ENCODE measurements around the gene PIM2.

The PIM2 gene

DNA sequence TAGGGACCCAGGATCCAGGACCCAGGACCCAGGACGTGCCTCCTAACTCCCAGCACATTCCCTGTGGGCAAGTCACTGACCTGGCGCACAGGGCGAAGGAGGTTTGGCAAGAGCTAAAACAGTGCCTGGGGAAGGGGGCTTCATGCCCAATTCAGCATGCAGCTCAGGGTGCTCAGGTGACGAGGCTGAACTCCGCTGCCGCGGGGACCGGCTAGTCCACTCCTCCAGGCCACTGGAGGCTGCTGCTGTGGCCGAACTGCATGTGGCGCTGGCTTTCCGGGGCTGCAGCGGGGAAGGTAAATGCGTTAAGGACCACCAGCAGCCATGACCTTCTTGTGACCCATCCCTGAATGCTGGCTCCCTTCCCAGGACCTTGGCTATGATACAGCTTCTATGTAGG lies 4.9 kb upstream of the PIM2 start:
- no peak overlapping the region for H3K4me3 ChIP-seq (ENCODE audit: control insufficient read depth, low read depth, low read length)
- no peak for DNase-seq (ENCODE audit: low read depth)
- TF ChIP-seq, protein P1, sequence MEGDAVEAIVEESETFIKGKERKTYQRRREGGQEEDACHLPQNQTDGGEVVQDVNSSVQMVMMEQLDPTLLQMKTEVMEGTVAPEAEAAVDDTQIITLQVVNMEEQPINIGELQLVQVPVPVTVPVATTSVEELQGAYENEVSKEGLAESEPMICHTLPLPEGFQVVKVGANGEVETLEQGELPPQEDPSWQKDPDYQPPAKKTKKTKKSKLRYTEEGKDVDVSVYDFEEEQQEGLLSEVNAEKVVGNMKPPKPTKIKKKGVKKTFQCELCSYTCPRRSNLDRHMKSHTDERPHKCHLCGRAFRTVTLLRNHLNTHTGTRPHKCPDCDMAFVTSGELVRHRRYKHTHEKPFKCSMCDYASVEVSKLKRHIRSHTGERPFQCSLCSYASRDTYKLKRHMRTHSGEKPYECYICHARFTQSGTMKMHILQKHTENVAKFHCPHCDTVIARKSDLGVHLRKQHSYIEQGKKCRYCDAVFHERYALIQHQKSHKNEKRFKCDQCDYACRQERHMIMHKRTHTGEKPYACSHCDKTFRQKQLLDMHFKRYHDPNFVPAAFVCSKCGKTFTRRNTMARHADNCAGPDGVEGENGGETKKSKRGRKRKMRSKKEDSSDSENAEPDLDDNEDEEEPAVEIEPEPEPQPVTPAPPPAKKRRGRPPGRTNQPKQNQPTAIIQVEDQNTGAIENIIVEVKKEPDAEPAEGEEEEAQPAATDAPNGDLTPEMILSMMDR (IDR thresholded peaks at IDR 0.05; ENCODE audit: control insufficient read depth, insufficient read depth, low read depth, low read length, missing control alignments) = no peak

DNA sequence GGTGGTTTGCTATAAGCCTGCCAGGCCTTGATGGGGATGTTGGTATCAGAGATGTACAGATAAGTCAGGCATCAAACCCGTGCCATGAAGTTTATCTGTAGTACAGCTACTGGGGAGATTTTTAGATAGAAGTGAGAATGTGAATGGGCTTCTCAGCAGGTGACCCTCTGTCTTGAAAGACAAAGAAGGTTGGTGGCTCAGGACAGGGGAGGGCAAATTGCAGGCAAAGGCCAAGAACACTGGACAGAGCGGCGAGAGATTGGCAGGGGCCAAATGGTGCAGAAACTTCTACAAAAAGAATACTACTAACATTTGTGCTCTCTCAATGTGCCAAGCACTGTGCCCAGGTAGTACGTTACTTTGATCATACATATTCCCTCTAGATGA lies 1.9 kb upstream of the PIM2 start:
- no peak overlapping the region for H3K4me3 ChIP-seq (ENCODE audit: control insufficient read depth, low read depth, low read length)
- DNase-seq (ENCODE audit: low read depth) = no peak
- TF ChIP-seq, protein P1 (IDR thresholded peaks at IDR 0.05; ENCODE audit: control insufficient read depth, insufficient read depth, low read depth, low read length, missing control alignments) = no peak

DNA sequence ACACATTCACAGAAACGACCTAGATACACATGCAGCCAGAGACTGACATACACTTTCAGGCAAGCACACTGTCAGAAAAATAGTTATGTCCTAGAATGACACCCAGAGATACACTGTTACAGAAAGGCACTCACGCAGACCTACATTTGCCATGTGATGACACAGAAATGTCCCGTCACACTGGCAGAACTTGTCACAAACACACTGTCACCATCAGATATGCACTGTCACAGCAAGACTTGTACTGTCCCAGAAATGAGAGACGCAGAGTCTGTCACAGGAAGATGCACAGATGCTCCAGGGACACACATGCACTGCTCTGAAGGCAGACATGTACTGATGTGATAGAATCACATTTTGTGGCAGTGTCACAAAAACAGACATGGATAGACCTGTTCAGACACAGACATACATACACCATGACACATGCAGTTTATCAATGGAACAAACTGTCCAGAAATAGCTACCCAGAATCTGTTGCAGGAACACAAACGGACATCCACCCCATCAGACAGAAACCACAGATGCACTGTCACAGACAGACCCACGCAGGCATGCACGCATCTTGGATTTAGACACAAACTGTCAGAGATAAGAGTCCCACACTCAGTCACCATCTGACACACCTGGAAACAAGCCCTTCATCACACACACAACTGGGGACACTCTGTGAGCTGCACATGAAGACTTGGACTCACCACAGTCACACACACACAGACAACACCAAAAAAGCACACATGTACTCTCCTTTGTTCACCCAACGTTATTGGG lies 1.3 kb upstream of the PIM2 start:
- DNase-seq (ENCODE audit: low read depth) = no peak
- H3K4me3 ChIP-seq (ENCODE audit: control insufficient read depth, low read depth, low read length) = no peak overlapping the region
- TF ChIP-seq, protein P1 (IDR thresholded peaks at IDR 0.05; ENCODE audit: control insufficient read depth, insufficient read depth, low read depth, low read length, missing control alignments) = no peak

DNA sequence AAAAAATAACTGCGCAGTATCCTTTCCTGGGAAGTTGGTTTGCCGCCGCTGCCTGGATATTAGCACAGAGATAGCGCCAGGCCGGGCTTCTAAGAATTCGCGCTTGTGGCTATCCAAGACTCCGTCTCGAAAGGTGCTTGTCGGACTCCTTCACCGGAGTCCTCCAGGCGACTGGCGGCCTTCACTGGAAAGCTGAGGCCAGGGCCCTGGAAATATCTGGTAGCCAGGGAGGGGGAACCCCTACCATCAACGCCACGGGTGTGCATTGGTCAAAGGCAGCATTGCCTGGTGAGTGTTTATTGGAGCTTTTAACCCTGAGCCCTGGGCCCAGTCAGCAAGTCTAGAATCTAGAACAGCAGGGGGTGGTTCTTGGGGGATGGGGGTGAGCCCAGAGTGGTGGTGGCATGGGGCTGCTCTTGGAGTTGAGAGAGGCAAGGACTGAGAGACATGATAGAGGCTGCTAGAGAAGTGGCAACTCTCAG lies 577 bp upstream of the PIM2 start:
- TF ChIP-seq, protein P1 (IDR thresholded peaks at IDR 0.05; ENCODE audit: control insufficient read depth, insufficient read depth, low read depth, low read length, missing control alignments) = no peak
- H3K4me3 ChIP-seq (ENCODE audit: control insufficient read depth, low read depth, low read length) = no peak overlapping the region; the same call in 1 of the 2 replicates
- DNase-seq (ENCODE audit: low read depth) = no peak

DNA sequence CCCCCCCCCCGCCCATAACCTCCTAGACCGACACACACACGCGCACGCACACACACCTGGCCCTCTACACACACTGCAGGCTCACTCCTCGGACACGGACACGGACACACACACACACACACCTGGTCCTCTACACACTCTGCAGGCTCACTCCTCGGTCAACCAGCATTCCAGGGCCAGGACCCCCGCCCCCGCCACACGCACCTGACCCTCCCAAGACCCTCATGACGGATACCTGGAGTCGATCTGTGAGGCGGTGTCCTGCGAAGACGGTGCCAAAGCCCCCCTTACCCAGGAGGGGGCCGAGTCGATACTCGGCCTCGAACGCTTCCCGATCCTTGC lies 552 bp downstream of the PIM2 start:
- DNase-seq (ENCODE audit: low read depth) = no peak
- H3K4me3 ChIP-seq (ENCODE audit: control insufficient read depth, low read depth, low read length) = peak overlapping the region; percentile 67
- TF ChIP-seq, protein P1 (IDR thresholded peaks at IDR 0.05; ENCODE audit: control insufficient read depth, insufficient read depth, low read depth, low read length, missing control alignments) = no peak

DNA sequence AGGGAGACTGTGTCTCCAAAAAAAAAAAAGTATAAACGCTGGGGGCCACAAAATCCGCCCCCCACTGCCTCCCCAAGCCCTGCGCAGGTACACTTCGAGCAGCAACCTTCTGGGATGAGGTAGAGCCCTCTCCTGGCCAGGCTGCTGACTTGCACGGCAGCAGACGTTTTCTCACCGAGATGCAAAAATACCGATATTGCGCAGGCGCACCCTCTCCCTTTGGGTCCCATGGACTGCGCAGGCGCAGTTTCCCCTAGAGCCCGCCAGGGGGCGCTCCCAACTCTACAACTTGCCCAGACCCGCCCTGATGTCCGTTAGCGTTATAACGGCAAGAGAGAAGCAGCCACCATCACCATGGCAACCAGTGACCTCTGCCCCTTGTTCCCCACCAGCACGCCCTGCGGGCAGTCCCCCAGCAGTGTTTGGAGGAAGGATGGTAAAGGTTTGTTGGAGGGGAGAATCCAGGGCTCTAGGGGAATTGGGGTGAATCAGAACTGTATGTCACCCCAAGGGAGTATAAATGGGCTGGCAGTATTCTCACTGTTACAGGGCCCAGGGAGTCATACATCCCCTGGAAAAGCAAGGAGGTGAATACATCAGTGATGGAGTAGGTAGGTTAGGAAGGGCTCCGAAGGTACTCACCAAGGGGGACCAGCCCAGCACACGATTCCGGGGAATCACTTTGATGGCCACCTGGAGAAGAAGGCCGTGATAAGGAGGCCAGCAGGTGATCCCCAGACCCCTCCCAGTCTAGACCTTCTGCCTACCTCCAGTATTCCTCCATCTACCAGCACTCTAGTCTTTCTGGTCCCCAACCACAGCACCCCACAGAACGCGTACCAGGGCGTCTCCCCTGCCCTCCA lies 1.5 kb downstream of the PIM2 start:
- TF ChIP-seq, protein P1 (IDR thresholded peaks at IDR 0.05; ENCODE audit: control insufficient read depth, insufficient read depth, low read depth, low read length, missing control alignments) = peak; percentile 83
- DNase-seq (ENCODE audit: low read depth) = peak; percentile 55
- no peak overlapping the region for H3K4me3 ChIP-seq (ENCODE audit: control insufficient read depth, low read depth, low read length)
